SK-N-MC (cell line): ENCODE data around the gene CAMK1D.

ENCODE experiments used
- DNase-seq: peaks from one replicate; pipeline ENCODE4 v3.0.0-alpha.2; 2011; ENCODE audit warnings: low read depth, low spot score
- H3K27ac ChIP-seq: fragments of 200-600 bp; sonication (generic); 2 replicates; pipeline ENCODE4 v1.5.1; 2016; ENCODE audit warnings: mixed run types
- H3K36me3 ChIP-seq: fragments of 200-600 bp; sonication (generic); 2 replicates; pipeline ENCODE4 v1.6.1; 2017; ENCODE audit warnings: antibody characterized with exemption, low read length, mixed read lengths; ENCODE audit not compliant: insufficient read depth
- H3K4me3 ChIP-seq: fragments of 200-600 bp; sonication (generic); 2 replicates; pipeline ENCODE4 v1.5.1; 2016
- H3K9ac ChIP-seq: fragments of 200-600 bp; sonication (generic); 2 replicates; pipeline ENCODE4 v1.8.0; 2017; ENCODE audit warnings: mixed run types, mixed read lengths; ENCODE audit not compliant: insufficient read length
- H3K9me3 ChIP-seq: fragments of 200-600 bp; sonication (generic); 2 replicates; pipeline ENCODE4 v1.6.1; 2017; ENCODE audit warnings: low read depth, mild to moderate bottlenecking, antibody characterized with exemption, low read length, moderate library complexity, mixed read lengths
- EZH2 ChIP-seq: fragments of 200-600 bp; sonication (generic); IDR thresholded peaks from one replicate; pipeline ENCODE4 v1.6.1; 2017; ENCODE audit warnings: antibody characterized with exemption
- FOXP2 ChIP-seq: optimal IDR thresholded peaks from 2 replicates; pipeline ENCODE3; 2011; ENCODE audit warnings: mild to moderate bottlenecking, moderate library complexity; ENCODE audit not compliant: insufficient read depth; ENCODE audit errors: extremely low read length, control extremely low read depth
- POLR2AphosphoS5 ChIP-seq: IDR thresholded peaks from 2 replicates; pipeline ENCODE4 v1.6.1; 2012; ENCODE audit warnings: mild to moderate bottlenecking, low read depth, low read length, borderline replicate concordance

CAMK1D gene

DNA sequence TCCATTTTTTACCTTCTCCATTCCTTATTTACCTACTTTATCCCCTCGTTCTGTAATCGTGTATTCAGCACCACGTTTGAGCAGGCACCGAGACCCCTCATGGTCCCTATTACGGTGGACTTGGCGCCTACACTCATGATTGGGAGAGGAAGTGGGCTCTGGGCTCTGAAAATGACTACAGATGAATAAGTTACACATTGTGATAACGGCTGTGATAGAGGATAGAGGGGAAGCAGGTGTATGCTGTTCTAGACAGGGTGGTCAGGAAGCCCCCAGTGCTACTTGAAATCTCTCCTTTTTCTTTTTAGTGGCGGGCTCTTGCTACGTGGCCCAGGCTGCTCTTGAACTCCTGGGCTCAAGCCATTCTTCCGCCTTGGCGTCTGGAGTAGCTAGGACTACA lies 59.8 kb downstream of the CAMK1D start:
- no peak for DNase-seq
- no peak overlapping the region for H3K27ac ChIP-seq
- no peak overlapping the region for H3K9ac ChIP-seq
- no peak overlapping the region for H3K4me3 ChIP-seq
- TF ChIP-seq EZH2 (no peak), POLR2AphosphoS5 (no peak), FOXP2 (no peak)
- H3K9me3 ChIP-seq: no peaks in the 10 kb centered on the region
- no peaks in the 10 kb centered on the region for H3K36me3 ChIP-seq

- H3K9me3 ChIP-seq: no peaks in the 10 kb centered on the region
- TF ChIP-seq POLR2AphosphoS5 (no peak), EZH2 (no peak), FOXP2 (no peak)
- H3K4me3 ChIP-seq: no peak overlapping the region
- no peaks in the 10 kb centered on the region for H3K36me3 ChIP-seq
- no peak overlapping the region for H3K27ac ChIP-seq
- H3K9ac ChIP-seq: no peak overlapping the region
- no peak for DNase-seq
Observed at GRCh38 chr10:12409613-12410012, 60.3 kb downstream of the CAMK1D start.

GRCh38 chr10:12412666-12413368 lies 63.5 kb downstream of the CAMK1D start:
- H3K27ac ChIP-seq: no peak overlapping the region
- H3K36me3 ChIP-seq: no peaks in the 10 kb centered on the region
- TF ChIP-seq EZH2: no peak
- no peak for TF ChIP-seq FOXP2
- no peak for TF ChIP-seq POLR2AphosphoS5
- H3K9ac ChIP-seq: no peak overlapping the region
- no peak for DNase-seq
- H3K4me3 ChIP-seq: no peak overlapping the region
- no peaks in the 10 kb centered on the region for H3K9me3 ChIP-seq

DNA sequence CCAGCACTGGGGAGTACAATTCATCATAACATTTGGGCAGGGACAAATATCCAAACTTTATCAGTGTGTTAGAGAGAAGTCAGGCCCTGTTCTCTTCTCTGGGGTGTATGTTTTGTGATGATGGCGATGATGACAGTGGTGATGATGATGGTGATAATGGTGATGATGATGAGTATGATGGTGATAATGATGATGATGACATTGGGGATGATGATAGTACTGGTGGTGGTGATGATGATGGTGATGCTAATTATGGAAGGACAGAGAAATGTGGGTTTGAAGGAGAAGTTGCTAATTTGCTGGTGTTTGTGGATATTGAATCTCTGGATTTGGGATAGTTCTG lies 64.0 kb downstream of the CAMK1D start:
- H3K9me3 ChIP-seq: no peaks in the 10 kb centered on the region
- H3K27ac ChIP-seq: no peak overlapping the region
- H3K9ac ChIP-seq: no peak overlapping the region
- TF ChIP-seq EZH2: no peak
- TF ChIP-seq FOXP2: no peak
- TF ChIP-seq POLR2AphosphoS5: no peak
- H3K36me3 ChIP-seq: no peaks in the 10 kb centered on the region
- no peak for DNase-seq
- H3K4me3 ChIP-seq: no peak overlapping the region

- H3K36me3 ChIP-seq: no peaks in the 10 kb centered on the region
- TF ChIP-seq FOXP2 (no peak), EZH2 (no peak), POLR2AphosphoS5 (no peak)
- H3K9me3 ChIP-seq: no peaks in the 10 kb centered on the region
- H3K4me3 ChIP-seq: peak overlapping the region; percentile 48
- no peak overlapping the region for H3K9ac ChIP-seq
- DNase-seq: no peak
- peak overlapping the region; percentile 82 for H3K27ac ChIP-seq
Observed at GRCh38 chr10:12414278-12414989, 65.1 kb downstream of the CAMK1D start.

- no peak for DNase-seq
- Histone ChIP-seq H3K4me3 (peak overlapping the region; percentile 53; the same call in 1 of the 2 replicates), H3K9me3 (no peaks in the 10 kb centered on the region), H3K9ac (no peak overlapping the region), H3K36me3 (no peaks in the 10 kb centered on the region), H3K27ac (peak overlapping the region; percentile 84)
- TF ChIP-seq POLR2AphosphoS5 (no peak), EZH2 (no peak), FOXP2 (no peak)
Observed at GRCh38 chr10:12416344-12417050, 67.2 kb downstream of the CAMK1D start.

DNA sequence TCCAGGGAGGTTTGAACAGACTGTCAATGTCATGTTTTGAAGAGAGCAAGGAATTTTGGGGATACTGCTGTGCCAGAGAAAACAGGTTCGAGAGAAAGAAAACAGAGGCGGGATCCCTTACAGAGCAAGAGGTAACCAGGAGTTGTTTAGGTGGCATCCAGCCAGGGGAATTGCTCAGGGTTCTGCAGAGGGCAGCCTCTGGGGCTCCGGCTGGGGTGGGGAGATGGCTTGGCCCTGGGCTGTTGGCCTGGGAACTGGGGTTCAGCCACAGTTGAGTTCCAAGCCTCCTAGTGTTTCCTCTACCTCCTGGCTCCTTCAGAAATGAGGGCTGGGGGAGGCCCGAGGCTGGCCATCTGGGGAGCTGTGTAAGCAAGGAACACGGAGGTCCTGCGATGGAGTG lies 68.0 kb downstream of the CAMK1D start:
- Histone ChIP-seq H3K4me3 (no peak overlapping the region), H3K36me3 (no peaks in the 10 kb centered on the region), H3K27ac (no peak overlapping the region), H3K9me3 (no peaks in the 10 kb centered on the region), H3K9ac (no peak overlapping the region)
- no peak for DNase-seq
- TF ChIP-seq POLR2AphosphoS5 (no peak), FOXP2 (no peak), EZH2 (no peak)

- Histone ChIP-seq H3K4me3 (no peak overlapping the region), H3K9ac (no peak overlapping the region), H3K27ac (no peak overlapping the region), H3K36me3 (no peaks in the 10 kb centered on the region), H3K9me3 (no peaks in the 10 kb centered on the region)
- no peak for TF ChIP-seq EZH2
- TF ChIP-seq FOXP2: no peak
- TF ChIP-seq POLR2AphosphoS5: no peak
- no peak for DNase-seq
Observed at GRCh38 chr10:12418000-12418399, 68.7 kb downstream of the CAMK1D start.
